ENCODE data around the gene PCED1A.

Gene PCED1A, protein sequence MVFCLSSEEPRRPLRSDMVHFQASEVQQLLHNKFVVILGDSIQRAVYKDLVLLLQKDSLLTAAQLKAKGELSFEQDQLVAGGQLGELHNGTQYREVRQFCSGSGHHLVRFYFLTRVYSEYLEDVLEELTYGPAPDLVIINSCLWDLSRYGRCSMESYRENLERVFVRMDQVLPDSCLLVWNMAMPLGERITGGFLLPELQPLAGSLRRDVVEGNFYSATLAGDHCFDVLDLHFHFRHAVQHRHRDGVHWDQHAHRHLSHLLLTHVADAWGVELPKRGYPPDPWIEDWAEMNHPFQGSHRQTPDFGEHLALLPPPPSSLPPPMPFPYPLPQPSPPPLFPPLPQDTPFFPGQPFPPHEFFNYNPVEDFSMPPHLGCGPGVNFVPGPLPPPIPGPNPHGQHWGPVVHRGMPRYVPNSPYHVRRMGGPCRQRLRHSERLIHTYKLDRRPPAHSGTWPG

DNA sequence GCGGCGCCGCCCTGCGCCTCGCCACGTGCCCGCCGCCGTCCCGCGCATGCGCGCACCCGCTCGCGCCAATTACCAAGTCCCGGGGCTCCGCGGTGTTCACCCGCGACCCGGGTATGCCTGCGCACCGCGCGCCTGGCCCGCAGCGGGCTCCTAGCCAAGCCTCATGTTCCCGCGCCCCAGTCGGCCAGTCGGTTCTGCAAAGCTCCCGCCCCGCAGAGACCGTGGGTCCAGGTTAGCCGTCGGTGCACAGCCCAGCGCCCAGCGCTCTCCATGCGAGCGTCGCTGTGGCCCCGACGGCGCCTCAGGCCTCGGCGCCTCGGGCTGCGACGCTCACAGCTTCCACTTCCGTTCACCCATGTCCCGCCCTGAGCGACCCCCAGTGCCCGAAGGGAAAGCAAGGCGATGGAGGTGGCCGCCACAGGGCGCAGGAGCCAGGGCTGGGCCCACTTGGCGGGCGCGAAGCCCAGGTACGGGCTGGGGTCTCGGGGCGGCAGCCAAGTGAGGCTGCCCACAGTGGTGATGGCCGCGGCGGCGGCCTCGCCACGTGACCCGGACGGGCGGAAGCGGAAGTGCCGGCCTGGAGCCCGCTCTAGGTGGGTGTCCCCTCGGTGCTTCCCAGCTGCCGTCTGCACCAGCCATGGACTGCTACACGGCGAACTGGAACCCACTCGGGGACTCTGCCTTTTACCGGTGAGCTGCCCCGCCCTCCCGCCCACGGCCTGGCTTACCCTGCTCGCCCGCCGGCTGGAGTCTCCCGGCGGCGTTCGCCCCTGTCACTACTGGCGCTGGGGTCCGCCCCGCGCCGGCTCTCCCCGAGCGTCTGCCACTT lies at the start of gene PCED1A, which contains the start of gene VPS16:
TSS of gene PCED1A (minus strand) at position 518 of the 829 bp plus-strand sequence. CDS start 743 bp downstream, outside the sequence.
TSS of gene VPS16 (plus strand) at position 608 of the 829 bp plus-strand sequence. CDS start at position 638, 30 bp downstream.
- peak; percentile 94 for DNase-seq

DNA sequence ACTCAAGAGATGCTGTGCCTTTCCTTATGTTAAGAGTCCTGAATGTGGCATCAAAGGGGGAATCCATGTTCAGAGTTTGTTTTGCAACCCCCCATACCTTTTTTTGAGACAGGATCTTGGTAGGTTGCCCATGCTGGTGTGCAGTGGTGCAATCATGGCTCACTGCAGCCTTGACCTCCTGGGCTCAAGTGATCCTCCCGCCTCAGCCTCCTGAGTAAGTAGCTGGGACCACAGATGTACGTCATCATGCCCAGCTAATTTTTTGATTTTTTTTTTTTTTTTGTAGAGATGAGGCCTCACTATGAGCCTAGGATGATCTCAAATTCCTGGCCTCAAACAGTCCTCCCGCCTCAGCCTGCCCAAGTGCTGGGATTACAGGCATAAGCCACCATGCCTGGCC lies 49.3 kb upstream of the PCED1A start:
- no peak for DNase-seq

DNA sequence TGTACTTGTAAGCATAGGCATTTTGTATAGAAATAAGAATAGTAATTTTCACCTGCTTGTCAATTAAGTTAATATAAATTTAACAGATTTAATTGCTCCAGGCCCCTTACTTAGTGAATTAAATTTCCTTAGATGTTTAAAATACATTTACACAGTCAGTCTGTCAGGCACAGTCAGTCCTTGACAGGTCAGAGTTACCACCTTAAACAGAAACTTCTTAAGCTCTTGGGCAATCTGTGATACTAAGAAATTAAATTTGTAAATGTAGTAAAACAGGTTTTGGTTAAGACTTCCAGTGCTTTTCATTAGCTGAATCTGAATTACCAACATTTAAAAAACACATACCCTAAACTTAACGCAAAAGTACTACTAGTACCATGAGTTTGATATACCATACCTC lies 48.8 kb upstream of the PCED1A start:
- no peak for DNase-seq

DNA sequence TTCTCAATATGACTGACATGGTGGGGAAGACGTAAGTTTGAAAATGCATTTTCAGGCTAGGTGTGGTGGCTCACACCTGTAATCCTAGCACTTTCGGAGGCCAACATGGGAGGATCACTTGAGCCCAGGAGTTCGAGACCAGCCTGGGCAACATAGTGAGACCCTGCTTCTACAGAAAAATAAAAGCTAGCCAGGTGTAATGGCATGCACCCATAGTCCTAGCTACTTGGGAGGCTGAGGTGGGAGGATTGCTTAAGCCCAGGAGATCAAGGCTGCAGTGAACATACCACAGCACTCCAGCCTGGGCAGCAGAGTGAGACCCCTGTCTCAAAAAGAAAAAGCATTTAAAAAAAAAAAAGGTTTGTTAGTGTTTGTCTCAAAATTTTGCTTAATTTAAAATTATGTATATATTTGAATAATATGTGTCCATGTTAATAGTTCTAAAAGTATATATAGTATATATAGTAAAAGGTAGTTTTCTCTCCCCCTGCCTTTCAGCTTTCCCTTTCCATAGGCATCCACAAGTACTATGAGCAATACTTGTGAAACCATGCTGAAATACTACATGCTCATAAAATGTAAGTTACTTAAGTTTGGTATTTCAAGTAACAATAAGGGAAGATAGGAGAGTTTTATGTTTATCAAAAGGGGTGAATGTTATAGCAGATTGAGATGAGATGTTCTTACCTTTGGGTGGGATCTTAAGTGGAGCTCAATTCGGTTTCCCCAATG lies 47.9 kb upstream of the PCED1A start:
- DNase-seq = no peak

DNA sequence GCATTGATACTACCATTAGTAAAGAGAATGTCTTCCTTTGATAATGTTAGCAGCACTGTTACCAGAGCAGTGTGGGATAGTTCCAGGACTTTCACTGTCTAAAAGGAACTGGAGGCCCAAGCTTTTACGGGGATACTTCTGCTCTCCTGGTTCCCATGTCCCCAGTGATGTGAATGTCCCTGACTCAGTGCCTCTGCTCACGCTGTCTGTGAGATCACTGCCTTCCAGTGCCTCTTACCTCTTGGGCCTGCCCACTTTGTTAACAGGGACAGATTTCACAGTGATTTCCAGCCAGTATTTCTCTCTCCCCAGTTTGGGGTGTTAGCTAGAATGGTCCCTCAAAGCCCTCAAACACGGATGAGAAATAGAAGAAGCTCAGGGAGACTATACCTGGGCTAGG lies 47.3 kb upstream of the PCED1A start:
- DNase-seq = no peak

DNA sequence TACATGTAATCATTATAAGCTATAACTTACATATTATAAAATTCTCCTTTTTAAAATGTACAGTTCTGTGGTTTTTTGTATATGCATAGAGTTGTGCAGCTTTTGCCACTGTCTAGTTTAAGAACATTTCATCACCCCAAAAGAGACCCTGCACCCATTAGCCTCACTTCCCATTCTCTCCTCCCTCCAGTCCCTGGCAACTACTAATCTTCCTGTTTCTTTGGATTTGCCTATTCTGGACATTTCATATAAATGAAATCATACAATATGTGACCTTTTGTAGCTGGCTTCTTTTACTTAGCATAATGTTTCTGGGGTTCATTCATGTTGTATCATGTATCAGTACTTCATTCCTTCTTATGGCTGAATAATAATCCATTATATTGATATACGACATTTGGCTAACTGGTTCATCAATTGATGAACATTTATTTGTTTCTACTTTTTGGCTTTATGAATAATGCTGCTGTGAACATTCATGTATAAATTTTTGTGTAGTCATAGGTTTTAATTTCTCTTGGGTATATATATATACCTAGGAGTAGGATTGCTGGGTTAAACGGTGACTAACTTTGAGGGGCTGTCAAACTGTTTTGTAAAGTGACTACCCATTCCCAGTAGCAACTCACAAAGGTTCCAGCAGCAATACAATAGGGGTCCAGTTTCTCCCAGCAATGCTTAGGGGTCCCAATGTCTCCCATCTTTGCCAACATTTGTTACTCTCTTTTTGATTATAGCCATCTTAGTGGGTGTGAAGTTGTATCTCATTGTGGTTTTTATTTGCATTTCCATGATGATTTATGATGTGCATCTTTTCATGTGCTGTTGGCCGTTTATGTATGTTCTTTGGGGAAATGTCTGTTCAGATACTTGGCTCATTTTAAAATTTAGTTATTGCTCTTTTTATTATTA lies 43.5 kb upstream of the PCED1A start:
- DNase-seq = no peak

DNA sequence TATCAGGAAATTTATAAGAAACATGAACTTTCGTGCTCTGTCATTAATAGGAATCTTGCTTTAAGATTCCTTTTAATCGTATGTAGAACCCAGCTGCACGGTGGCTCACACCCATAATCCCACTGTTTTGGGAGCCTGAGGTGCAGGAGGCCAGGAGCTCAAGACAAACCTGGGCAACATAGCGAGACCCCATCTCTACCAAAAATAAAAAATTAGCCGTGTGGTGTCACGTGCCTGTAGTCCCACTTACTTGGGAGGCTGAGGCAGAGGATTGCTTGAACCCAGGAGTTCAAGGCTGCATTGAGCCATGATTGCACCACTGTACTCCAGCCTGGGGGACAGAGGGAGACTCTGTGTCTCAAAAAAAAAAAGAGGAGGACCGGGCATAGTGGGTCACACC lies 40.2 kb upstream of the PCED1A start:
- no peak for DNase-seq

DNA sequence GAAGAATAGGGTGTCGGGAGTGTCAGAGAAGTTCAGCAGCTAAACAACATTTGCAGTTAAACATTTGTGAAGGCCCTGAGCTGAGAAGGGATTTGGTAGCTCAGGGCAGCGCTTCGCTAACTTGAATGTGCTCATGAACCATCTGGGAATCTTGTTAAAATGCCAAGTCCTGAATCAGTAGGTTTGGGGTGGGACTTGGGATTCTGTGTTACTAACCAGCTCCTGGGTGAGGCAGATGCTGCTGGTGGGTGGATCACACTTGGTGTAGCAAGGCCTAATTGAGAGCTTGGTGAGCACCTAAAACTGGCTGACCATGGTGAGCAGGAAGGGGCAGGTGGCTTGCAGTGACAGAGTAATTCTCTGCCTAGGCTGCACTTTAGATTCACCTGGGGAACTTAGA lies 38.7 kb upstream of the PCED1A start:
- DNase-seq = no peak

DNA sequence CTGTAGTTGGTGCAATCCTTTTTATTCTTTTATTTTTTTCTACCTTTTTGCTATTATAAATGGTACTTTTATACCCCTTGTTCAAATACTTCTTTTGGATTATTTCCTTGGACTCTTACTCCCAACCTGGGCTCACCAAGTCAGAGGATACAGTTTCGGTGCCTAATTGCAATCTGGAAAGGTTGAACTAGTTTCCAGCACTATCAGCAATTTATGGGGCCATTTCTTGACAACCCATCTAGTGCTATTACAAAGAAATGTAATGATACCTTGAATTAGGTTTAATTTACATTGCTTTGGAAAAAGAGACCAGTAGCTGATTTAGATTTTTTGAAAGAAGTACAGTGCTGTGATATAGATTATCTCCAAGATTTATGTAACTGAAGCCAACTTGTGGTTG lies 38.1 kb upstream of the PCED1A start:
- DNase-seq = no peak

DNA sequence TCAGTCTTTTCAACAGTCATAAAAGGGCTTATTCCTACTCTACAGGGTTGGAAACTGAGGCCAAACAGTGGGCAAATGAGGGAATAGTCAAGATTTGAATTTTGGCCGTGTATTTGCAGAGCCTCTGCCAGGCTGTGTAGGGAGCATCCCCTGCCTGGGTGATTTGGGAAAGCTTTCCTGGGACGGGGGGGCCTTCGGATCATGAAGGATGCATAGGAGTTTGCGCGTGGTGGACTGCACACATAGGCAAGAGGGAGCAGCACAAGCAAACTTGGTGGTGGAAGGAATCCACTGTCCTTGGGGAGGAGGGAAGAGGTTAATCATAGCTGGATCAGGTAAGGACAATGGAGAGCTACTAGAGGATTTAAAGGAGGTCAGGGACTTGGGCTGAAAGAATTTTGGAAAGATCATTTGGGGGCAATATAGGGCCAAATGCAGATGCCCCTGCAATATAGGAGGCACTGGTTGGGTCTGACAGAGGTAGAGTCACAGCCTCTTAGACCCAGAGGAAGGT lies 35.3 kb upstream of the PCED1A start:
- DNase-seq = no peak

DNA sequence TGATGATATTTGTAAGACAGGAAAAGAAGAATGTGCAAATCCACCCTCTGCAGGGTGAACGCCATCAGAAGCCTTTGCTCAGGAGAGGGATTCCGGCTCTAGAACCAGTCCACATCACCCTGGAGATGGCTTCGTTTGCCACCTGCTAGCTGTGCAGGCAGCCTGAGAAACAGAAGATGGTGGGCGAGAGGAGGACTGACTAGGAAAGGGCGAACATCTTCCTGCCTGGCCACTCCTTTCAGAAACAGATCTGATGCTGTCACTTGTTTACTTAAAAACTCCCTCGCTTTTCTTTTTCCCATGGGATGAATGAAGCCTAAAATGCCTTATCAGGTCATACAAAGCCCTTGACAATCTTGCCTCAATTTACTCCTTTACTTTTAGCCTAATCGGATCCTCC lies 34.0 kb upstream of the PCED1A start:
- DNase-seq = peak; percentile 29

DNA sequence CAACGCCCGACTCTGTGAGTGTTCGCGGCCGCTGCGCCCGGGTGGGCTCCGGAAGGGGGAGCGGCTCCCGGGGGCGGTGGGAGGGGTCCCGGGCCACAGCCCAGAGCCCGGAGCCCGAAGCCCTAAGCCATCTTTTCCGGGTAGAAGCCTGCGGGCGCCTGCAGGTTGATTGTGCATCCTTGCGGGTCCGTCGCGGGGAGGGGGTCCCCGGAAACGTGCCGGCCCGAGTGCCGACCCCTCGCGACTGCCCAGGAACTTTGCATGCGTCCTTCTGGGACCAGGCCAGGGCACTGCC lies 33.2 kb upstream of the PCED1A start:
- DNase-seq = peak; percentile 86

DNA sequence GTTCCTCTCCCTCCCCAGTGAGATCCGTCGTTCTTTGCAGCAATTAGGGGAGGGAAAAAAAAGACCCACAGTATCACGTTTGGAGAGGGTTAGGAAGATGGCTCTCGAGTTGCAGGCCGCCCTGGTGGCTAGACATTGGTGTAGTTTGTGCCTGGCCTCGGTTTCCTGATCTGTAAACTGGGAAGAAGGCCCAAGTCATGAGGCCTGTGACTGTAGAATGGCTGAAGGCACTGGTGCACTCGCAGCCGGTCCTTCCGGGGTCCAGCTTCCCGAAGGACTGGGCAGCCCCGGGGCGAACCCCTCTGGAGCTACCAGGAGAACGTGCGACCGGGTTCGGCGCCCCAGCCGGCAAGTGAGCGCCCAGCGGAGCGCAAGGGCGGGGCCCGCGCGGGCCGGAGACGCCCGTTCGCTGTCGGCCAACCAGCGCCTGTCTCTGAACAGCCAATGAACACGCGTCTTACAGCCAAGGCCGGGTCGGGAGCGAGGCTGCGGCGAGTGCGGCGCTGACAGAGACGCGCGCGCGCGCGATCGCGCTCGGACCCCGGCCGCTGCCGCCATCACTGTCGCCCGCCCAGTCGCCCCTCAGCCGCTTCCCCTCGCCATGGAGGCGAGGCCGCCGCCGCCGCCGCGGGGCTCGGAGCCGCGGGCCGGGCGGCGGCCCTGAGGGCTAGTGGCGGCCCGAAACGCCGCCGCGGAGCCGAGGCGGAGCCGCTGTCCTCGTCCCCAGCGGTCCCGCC lies 32.7 kb upstream of the PCED1A start, which contains the start of gene PTPRA:
TSS of gene PTPRA (plus strand) at position 472 of the 737 bp plus-strand sequence. CDS start 90,797 bp downstream, outside the sequence.
- peak; percentile 98 for DNase-seq

DNA sequence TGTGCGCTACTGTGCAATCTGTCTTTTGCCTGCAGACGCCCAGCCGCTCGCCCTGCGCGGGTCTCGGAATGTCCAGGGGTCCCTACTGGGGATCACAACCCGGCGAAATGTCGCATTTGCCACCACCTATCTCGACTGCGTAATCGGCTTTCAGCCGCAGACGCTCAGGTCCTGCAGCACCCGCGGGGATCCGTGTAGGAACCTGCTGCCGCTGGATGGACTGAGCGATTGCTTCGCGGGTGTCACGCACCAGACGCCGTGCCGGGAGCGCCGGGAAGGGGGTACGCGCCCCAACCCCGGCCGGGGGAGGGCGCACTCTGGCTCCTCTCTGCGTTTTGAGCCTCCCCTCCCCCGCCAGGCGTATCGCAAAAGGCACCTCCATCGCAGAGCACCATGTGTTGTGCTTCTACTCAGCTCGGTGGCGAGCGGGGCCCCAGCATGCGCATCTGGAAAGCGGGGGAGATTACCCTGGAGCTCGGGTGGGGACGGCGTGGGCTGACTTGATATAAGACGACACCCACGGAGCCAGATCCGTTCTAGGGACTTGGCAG lies 32.1 kb upstream of the PCED1A start:
- DNase-seq = peak; percentile 76

DNA sequence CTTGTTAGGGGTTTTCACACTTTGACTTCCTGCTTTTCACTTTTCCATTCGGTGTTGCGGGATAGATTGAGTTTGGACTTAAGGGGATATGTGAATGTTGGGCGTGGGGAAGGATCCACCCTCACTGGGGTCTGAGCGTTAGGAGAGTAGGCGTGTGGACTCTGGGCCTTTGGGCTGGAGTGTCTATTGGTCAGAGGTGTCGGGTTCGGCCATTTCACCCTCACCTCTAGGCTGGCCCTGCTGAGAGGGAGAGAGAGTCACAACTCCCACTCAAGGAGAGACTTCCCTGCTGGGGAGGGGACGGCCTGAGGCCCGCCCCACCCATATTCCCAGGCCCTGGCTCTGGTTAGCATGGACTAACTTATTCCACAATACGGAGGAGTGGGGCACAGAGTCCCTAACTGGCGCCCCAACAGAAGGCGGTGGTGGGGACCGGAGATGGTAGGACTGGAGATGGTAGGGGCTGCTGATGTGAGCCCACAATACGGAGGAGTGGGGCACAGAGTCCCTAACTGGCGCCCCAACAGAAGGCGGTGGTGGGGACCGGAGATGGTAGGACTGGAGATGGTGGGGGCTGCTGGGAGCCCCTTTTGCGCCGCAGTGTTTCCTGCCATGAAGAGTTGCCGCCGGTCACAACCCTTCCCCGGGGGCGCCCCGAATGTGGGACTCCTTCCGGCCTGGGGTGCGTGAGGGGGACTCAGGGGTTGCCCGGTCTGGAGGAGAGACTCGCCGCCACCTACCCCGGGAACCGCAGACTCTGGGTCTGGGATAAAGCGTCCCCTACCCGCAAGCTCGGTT lies 31.4 kb upstream of the PCED1A start:
- DNase-seq = peak; percentile 16

DNA sequence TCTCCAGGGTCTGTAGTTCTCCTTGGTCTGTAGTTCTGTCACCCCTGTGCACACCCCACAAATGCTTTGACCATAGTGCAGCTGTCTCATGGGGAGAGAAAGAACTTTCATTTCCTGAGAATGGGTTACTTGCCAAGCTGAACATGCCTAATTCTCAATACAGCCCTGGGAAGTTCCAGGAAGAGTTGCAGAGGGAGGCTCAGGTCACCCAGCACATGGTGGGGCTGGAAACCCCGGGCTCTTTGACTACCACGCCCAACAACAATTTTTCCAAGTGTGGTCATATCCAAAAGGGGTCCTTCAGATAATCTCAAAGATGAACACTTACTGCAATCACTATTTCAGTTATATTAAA lies 30.6 kb upstream of the PCED1A start:
- DNase-seq = peak; percentile 8

DNA sequence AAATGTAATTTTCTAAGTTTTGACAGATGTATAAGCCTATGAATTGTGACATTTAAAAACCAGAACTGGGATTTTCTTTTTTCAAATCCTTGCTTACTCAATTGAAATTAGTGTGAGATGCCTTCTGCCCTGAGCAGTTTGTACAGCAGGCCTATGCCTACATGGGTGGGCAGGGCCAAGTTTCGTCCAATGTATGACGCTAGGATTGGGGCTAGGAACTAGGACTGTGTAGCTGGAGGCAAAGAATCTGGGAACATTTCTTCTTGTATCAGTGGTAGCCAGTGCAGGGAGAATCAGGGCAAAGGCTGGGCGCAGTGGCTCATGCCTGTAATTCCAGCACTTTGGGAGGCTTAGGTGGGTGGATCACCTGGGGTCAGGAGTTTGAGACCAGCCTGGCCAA lies 28.9 kb upstream of the PCED1A start:
- DNase-seq = no peak

DNA sequence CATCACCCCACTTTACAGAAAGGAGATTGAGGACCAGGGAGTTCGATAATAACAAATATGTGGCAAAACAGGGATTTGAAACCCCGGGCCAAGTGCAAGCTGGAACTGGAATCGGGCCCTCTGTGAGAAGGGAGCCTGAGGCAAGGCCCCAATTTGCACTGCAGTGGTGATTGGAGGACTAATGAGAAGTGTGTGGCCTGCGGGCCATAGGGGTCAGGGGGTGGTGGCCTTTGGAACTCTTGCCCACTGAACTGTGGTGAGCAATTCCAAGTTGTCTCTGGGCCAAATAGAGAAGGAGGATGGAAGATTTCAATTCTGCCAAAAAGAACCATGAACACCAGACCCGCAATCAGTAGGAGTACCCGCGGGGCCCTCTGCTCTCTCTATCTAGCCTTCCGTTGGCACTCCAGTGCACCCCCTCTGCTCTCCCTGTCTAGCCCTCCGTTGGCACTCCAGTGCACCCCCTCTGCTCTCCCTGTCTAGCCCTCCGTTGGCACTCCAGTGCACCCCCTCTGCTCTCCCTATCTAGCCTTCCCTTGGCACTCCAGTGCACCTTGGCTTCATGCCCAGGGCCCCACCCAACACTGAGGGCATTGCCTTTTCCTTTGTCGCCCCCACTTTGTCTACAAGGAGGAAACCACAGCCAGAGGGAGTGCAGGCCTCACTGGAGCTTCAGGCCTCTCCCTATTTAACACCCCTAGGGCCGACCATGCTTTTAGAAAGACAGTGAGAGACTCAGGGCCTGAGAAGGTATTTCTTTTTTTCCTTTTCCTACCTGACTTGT lies 26.8 kb upstream of the PCED1A start:
- DNase-seq = no peak

DNA sequence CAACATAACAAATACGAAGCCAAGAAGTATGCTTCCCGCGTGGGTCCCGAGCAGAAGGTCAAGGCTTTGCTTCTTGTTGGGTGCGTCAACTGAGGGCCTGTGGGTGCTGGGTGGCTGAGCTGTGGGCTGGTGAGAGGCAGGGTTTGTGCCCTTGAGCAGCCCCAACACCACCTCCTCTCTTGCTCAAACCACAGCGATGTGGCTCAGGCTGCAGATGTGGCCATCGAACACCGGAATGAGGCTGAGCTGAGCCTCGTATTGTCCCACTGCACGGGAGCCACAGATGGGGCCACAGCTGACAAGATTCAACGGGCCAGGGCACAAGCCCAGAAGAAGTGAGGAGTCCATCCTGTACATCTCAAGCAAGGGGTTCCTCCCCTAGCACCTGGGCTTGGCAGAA lies 25.8 kb upstream of the PCED1A start:
- no peak for DNase-seq
